Keratinocyte (primary cell): Measurements from ENCODE around the gene JMJD1C.

Source experiments
- EZH2 ChIP-seq: IDR thresholded peaks from one replicate; pipeline ENCODE4 v1.6.1; 2012; ENCODE audit warnings: inconsistent platforms, mild to moderate bottlenecking, low read length, moderate library complexity
- TF ChIP-seq, protein P1 (sequence below), 3 experiments: IDR thresholded peaks in 1 of 3; conservative IDR thresholded peaks in 1 of 3; optimal IDR thresholded peaks in 1 of 3; 2 replicates in 2 of 3; 3 replicates in 1 of 3; pipeline versions ENCODE3 to v1.5.1; 2011; ENCODE audit warnings: low read length in 3 of 3, mild to moderate bottlenecking in 3 of 3, moderate library complexity in 2 of 3, control low read depth in 1 of 3, inconsistent platforms in 1 of 3; ENCODE audit not compliant: insufficient read depth in 2 of 3; ENCODE audit errors: extremely low read depth in 1 of 3

DNA sequence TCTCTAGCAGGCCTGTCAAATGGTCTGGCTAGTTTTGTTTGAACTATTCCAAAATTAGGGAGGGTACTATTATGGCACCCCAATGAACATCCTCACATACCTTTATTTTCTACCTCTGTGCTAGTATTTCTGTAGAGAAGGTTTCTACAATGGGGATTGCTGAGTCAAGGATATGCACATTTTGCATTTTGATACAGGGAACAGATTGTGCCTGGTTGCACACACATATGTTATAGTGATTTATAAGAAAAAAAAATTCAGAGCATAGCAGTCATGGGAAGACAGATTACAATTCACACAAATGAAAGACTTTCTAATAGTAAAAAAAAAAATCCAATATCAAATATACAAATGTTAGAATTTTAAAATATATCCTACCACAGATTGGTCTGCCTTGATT lies 346.7 kb downstream of the JMJD1C start:
- TF ChIP-seq, protein P1, sequence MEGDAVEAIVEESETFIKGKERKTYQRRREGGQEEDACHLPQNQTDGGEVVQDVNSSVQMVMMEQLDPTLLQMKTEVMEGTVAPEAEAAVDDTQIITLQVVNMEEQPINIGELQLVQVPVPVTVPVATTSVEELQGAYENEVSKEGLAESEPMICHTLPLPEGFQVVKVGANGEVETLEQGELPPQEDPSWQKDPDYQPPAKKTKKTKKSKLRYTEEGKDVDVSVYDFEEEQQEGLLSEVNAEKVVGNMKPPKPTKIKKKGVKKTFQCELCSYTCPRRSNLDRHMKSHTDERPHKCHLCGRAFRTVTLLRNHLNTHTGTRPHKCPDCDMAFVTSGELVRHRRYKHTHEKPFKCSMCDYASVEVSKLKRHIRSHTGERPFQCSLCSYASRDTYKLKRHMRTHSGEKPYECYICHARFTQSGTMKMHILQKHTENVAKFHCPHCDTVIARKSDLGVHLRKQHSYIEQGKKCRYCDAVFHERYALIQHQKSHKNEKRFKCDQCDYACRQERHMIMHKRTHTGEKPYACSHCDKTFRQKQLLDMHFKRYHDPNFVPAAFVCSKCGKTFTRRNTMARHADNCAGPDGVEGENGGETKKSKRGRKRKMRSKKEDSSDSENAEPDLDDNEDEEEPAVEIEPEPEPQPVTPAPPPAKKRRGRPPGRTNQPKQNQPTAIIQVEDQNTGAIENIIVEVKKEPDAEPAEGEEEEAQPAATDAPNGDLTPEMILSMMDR (optimal IDR thresholded peaks at IDR 0.05 in 1 of 3, IDR thresholded peaks at IDR 0.05 in 1 of 3, conservative IDR thresholded peaks at IDR 0.05 in 1 of 3; ENCODE audit: extremely low read depth in 1 of 3, insufficient read depth in 2 of 3, low read length in 3 of 3) = no peak
- no peak for TF ChIP-seq EZH2
